T-helper 1 cell (primary cell): ENCODE measurements around the gene MLLT6.

Experiments
- DNase-seq, 5 donors: peaks; one replicate each; pipeline ENCODE4 v3.0.0-alpha.2; 2012 to 2020

The MLLT6 gene

GRCh38 chr17:38676706-38677504 lies 28.2 kb upstream of the MLLT6 start:
- DNase-seq: peak; percentile 35 to 80 (median 61)

- DNase-seq: no peak
Measured at GRCh38 chr17:38677819-38678218, 27.3 kb upstream of the MLLT6 start.

DNA sequence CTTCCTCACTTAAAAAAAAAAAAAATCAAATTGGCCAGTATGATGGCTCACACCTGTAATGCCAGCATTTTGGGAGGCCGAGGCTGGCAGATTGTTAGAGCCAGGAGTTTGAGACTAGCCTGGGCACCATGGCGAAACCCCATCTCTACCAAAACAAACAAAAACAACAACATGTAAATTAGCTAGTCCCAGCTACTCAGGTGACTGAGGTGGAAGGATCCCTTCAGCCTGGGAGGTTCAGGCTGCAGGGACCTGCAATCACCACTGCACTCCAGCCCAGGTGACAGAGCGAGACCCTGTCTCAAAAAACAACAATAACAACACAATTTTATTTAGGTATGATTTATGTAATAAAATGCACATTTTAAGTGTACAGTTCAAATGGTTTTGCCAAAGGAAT lies 24.0 kb upstream of the MLLT6 start:
- DNase-seq: no peak

GRCh38 chr17:38685491-38685890 lies 19.6 kb upstream of the MLLT6 start:
- DNase-seq: no peak

DNA sequence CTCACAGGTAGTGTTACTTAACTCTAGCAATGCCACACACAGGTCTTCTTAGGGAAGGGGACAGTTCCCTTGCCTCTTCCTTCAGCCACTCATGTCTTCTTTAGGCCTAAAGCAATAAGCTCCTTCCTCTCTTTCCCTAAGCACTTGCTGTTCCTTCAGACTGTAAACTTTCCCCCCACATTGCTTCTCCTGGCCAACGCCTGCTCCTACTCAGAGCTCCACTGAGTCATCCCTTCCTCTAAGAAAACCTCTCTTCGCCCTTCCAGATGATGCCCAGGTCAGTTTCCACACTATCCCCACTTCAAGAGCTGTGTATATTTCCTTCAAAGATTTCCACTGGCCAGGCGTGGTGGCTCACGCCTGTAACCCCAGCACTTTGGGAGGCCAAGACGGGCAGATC lies 17.8 kb upstream of the MLLT6 start:
- no peak for DNase-seq

GRCh38 chr17:38690386-38690785 lies 14.7 kb upstream of the MLLT6 start:
- DNase-seq: no peak

DNA sequence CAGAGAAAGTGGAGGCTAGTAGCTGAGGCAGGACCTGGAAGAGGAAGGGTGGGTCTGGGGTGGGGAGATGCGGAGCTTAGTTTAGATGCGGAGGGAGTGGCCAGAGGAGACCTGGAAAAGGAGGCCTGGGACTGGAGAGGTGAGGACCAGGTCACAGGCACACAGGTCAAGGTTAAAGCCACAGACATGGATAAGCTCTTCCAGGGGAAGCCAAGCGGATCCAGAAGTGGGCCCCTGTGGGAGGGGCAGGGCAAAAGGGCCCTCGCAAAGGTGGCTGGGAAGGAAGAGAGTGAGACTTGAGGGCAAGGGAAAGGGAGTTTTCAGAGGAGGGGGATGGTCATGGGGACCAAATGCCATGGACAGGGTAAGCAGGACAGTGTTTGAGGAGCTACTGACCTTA lies 13.9 kb upstream of the MLLT6 start:
- DNase-seq: no peak

GRCh38 chr17:38693700-38694329 lies 11.3 kb upstream of the MLLT6 start:
- no peak for DNase-seq

DNA sequence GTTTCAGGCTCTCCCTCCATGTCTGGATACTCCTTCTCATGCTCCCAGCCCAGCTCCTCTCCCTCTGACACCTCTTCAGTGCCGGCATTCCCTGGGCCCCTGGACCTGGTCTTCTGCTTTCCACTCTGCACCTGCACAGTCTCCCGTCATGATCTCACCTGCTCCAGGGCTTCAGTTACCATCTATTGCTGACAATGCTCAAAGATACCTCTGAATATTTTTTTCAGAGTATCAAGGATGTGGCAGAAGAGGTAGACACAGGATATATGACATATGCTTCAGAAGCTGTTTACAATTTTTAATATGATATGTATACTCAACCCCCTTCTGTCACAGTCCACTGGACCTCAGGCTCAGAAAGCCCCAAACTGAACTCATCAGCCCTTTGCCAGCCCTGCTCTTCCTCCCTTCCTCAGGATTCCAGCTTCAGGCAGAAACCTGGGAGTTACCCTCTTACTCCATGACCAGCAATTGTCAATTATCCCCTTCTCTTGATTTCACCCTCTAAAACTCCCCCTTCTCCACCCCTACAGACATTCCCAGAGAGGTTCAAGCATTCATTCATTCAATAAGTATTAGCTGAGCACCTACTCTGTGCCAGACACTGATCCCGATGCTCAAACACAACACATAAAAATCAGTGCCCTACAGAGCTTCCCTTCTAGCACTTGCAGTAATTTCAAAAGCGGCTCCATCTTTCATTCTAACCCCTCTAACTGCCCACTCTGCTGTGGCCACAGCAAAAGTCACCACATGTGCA lies 7.8 kb upstream of the MLLT6 start:
- no peak for DNase-seq

DNA sequence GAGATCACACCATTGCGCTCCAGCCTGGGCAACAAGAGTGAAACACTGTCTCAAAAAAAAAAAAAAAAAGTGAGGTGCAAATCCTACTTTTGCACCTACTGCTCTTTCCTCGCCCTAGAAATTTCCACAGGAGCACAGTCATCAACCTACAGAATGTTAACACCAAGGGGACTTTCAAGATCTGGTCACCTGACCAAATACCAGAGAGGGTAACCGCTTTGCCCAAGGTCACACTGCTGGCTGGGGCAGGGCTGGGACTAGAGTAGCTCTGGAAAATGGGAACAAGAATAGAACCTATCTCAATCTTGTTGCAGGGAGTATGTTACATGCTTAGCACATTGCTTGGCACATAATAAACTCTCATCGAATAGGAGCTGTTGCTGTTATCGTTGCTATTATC lies 6.3 kb upstream of the MLLT6 start:
- DNase-seq: no peak

DNA sequence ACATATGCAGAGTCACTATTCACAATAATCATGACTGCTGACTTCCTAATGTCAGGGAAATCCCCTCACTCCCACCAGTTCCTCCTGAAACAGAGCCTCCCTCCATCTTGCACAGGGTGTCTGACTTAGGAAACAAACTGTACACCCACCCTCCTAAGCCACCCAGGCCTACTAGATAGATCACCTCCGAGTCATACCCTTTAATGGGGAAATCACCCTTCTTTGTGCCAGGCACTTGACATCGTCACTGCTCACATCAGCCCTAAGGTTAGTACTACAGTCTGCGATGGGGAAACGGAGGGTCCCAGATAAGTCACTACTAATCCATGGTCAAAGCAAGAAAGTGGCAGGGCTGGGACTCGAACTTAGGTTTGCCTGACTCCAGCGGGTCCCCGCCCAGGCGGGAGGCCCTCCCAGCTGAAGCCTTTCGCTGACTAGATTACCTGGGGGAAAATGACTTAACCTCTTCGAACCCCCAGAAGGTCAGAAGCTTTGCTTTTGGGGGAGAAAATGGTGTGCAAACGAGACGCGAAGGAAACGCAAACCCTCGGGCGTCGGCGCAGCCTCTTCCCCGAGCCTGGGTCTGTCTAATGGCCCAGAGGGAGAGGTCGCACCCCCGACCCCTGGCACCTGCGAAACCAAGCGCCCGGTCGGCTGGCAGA lies 3.4 kb upstream of the MLLT6 start:
- DNase-seq: peak; percentile 39 to 83 (median 55)

GRCh38 chr17:38702166-38702915 lies 2.7 kb upstream of the MLLT6 start:
- DNase-seq: peak; percentile 66 to 90 (median 75)

DNA sequence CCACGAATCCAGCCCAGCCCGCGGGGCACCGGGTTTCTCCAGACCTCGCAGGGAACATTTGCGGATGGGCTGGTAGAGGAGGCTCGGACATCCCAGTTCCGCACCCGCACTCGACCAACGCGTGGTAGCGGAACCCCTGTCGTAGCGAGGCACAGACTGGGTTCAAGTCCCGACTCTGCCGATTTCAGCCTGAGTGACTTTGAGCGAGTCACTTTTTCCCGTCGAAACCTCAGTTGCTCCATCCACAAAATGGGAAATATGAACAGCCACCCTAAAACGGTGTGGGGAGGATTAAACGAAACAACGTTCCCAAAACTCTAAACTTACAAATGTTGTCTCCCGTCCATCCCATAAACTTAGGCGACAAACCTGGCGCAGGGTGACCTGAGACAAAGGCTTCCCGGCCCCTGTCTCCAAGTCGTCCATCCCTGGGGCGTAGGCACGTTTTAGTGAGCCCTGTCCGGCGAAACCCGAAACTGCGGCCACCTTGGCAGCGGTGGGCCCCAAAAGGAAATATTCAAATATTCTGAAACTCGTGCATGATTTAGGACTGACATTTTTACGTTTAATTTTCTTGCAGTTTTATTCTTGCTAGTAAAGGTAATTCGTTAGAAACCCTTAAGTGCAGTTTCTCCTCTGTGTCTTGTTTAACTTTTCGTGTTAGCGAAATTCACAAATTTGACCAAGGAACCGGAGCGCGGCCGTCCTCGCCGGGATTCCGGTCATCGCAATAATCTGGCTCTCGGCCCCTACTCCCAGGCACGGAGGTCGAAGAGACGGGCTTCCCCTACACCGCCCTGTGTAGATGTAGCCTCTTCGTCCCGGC lies 1.9 kb upstream of the MLLT6 start:
- no peak for DNase-seq

- peak; percentile 52 to 82 (median 66) for DNase-seq
Measured at GRCh38 chr17:38703742-38704605, 1.1 kb upstream of the MLLT6 start.

GRCh38 chr17:38705523-38705802 lies 390 bp downstream of the MLLT6 start:
- DNase-seq: no peak

GRCh38 chr17:38705803-38706504 lies 881 bp downstream of the MLLT6 start:
- peak in 2 of 5 donors; percentile 20 to 25 for DNase-seq

DNA sequence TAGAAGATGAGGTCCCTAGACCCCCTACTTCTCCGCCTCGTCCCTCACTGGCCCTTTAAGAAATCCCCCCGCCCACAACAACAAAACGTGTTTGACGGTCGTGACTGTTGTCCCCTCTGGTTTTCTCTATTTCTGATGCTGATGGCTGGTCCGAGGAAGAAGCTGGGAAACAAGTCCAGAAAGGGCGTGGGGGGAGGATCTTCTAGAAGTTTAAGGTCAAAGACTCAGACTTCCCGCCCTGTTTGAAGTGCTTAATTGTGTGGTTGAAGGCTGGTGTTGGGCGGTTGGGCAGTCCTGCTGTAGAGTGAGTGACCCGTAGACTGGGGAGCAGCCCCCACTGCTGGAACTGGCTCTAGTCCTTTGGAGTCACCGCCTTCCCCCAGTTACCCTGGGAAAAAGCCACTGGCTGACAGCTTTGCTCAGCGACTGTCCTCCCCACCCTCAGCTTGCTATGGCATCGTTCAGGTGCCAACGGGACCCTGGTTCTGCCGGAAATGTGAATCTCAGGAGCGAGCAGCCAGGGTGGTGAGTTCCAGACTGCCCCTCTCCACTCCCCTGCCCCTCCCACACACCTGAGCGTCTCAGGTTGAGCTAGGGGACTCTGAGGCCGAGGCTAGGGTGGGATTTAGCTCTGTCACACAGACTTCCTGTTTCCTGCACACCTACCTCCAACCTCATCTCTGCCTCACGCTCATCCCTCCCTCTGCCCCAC lies 1.6 kb downstream of the MLLT6 start:
- DNase-seq: no peak

GRCh38 chr17:38707678-38708351 lies 2.7 kb downstream of the MLLT6 start:
- DNase-seq: no peak
